GM04503 (cell line): ENCODE results near the gene VWA8.
A peak's percentile ranks its signal among the peaks of the same experiment; 100 is the strongest.
"Not testable (repeated sequence)": the region's sequence is repeated elsewhere in the genome, so short reads cannot be mapped to it uniquely, and the experiment has no call there.

Experiments used
- DNase-seq: peaks from one replicate; pipeline ENCODE4 v3.0.0-alpha.2; 2012; ENCODE audit warnings: low read depth

VWA8 gene

DNA sequence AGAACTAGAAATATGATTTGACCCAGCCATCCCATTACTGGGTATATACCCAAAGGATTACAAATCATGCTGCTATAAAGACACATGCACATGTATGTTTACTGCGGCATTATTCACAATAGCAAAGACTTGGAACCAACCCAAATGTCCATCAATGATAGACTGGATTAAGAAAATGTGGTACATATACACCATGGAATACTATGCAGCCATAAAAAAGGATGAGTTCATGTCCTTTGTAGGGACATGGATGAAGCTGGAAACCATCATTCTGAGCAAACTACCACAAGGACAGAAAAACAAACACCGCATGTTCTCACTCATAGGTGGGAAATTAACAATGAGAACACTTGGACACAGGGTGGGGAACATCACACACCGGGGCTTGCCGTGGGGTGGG, 38.0 kb downstream of the VWA8 start:
- DNase-seq = not testable (repeated sequence)

GRCh38 chr13:41919741-41920487, 41.0 kb downstream of the VWA8 start:
- DNase-seq = no peak

DNA sequence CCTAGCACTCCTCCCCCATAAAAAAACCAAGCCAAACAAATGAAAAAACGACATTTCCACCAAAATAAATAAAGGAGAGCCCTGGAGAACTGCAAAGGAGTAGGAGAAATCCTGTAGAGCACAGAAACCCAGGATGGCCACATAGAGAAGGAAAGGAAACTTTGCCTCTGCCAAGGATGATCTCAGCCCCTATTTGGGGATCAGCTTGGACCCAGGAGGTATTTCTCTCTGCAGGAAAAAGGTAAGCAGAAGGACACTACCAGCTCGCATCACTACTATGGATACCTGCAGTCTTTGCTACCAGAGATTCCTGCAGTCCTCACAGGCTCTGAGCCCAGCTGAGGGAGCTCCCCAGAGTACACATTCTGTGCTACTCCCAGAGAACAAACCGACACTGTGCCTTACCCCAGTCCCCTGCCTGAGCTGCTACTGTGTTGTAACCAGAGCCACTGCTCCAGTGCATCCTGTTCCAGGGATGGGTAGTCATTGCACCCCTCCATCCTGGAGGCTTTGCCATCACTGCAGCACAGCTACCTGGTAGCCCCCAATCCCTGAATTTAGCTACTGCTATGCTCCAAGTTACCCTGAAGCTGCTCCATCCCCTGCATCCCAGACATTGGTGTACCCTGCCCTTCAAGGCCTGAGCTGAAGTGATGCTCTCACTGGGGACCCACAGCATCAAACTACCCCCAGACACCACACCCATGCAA, 41.7 kb downstream of the VWA8 start:
- no peak for DNase-seq

DNA sequence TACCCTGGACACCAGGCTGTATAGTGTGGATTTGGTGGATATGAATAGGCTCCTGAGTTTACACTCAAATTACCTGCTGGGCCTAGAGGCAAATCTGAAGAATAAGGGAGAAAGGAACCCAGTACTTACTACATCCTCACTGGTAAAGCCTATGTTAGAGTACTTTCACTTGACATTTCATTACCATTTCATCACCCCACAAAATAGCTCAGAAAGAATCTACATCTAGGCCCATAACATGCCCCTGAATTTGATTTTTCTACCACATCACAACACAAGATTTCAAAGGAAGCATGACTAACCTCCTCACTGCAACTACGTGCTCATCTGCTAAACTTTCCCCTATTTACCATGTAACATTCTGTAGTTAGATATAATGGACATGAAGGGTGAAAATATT, 43.3 kb downstream of the VWA8 start:
- DNase-seq = peak; percentile 54

GRCh38 chr13:41916173-41916954, 44.5 kb downstream of the VWA8 start:
- DNase-seq = no peak

- no peak for DNase-seq
These were observed 45.8 kb downstream of the VWA8 start for GRCh38 chr13:41915081-41915480.

- DNase-seq = no peak
These were observed 46.4 kb downstream of the VWA8 start for GRCh38 chr13:41914552-41914951.

GRCh38 chr13:41909506-41909905, 51.4 kb downstream of the VWA8 start:
- DNase-seq = no peak

DNA sequence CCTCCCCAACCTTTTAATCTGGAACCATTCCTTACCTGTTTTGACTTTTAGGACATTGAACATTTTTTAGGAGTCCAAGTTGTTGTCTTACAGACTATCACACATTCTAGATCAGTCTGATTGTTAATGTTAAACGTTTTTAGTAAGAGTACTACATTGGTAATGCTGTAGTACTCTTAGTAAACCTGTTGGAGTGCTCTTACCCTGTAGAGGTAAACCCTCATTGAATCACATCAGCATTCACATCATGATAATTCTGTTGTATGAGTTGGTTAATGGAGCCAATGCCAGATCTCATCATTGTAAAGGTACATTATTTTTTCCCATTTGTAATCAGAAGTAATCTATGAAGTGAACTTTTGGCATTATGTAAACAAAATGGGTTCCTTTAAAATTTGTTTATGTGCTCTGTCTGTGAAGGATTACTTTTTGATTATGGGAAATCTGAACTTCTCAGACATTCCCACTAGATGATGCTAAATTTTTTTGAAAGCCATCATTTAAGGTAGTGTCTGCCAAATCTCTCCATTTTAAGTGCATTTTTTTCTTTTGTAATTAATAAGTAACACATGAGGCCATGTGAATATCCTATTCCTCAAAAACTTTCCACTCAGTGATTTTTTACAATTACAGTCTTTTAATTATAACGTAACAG, 55.2 kb downstream of the VWA8 start:
- no peak for DNase-seq

- DNase-seq = no peak
These were observed 60.0 kb downstream of the VWA8 start for GRCh38 chr13:41900918-41901317.

DNA sequence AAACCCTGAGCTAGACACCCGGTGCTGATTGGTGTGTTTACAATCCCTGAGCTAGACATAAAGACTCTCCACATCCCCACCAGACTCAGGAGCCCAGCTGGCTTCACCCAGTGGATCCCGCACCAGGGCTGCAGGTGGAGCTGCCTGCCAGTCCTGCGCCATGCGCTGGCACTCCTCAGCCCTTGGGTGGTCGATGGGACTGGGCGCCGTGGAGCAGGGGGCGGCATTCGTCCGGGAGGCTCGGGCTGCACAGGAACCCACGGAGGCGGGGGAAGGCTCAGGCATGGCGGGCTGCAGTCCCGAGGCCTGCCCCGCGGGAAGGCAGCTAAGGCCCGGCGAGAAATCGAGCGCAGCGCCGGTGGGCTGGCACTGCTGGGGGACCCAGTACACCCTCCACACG, 62.5 kb downstream of the VWA8 start:
- not testable (repeated sequence) for DNase-seq

- no peak for DNase-seq
These were observed 63.8 kb downstream of the VWA8 start for GRCh38 chr13:41897126-41897525.

- DNase-seq = no peak
These were observed 65.4 kb downstream of the VWA8 start for GRCh38 chr13:41895478-41895877.

- no peak for DNase-seq
These were observed 69.8 kb downstream of the VWA8 start for GRCh38 chr13:41891119-41891518.

- no peak for DNase-seq
These were observed 77.8 kb downstream of the VWA8 start for GRCh38 chr13:41883147-41883546.

- not testable (repeated sequence) for DNase-seq
These were observed 79.0 kb downstream of the VWA8 start for GRCh38 chr13:41881890-41882289.

GRCh38 chr13:41880966-41881365, 79.9 kb downstream of the VWA8 start:
- no peak for DNase-seq

DNA sequence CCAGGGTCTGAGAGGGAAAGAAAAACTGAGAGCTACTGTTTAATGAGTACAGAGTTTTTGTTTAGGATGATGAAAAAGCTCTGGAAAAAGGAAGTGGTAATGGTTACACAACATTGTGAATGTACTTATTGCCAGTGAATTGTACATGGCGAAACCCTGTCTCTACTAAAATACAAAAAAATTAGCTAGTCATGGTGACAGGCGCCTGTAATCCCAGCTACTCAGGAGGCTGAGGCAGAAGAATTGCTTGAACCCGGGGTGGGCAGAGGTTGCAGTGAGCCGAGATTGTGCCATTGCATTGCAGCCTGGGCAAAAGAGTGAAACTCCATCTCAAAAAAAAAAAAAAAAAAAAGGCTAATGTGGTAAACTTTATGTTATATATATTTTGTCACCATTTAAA, 96.3 kb downstream of the VWA8 start:
- no peak for DNase-seq

DNA sequence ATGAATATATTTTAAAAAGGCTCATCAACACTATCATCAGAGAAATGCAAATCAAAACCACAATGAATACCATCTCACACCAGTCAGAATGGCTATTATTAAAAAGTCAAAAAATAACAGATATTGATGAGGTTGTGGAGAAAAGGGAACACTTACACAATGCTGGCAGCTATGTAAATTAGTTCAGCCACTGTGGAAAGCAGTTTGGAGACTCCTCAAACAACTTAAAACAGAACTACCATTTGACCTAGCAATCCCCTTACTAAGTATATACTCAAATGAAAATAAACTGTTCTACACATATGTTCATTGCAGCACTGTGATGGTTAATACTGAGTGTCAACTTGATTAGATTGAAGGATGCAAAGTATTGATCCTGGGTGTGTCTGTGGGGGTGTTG, 98.2 kb downstream of the VWA8 start:
- DNase-seq = not testable (repeated sequence)

- DNase-seq = no peak
These were observed 101.3 kb downstream of the VWA8 start for GRCh38 chr13:41859565-41859964.

DNA sequence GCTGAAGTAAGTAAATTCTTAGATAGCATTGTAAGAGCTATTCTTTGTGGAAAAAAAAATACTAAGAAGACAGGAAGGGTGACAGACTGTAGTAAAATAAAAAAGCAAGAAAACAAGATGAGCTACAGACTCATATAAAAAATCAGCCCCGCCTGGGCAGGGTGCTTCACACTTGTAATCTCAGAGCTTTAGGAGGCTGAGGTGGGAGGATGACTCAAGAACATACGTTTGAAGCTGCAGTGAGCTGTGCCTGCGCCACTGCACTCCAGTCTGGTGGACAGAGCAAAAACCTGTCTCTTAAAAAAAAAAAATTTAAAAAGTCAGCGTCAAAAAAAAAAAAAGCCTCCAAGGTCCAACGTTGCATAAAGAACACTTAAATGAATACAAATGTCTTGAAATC, 102.1 kb downstream of the VWA8 start:
- no peak for DNase-seq

GRCh38 chr13:41854758-41855157, 106.2 kb downstream of the VWA8 start:
- DNase-seq = no peak
